GM18502 (cell line): ENCODE data around the gene DCAF17.
"Not testable (repeated sequence)": the region's sequence is repeated elsewhere in the genome, so short reads cannot be mapped to it uniquely, and the experiment has no call there.

Source experiments
- ATAC-seq: cut with Tn5 transposase; IDR thresholded peaks from one replicate; pipeline ENCODE4 v1.9.1; 2021; ENCODE audit warnings: mild to moderate bottlenecking; ENCODE audit not compliant: unreplicated experiment, poor library complexity

The DCAF17 gene

GRCh38 chr2:171505374-171505773 lies 71.3 kb downstream of the DCAF17 start:
- no peak for ATAC-seq

- peak; percentile 80 for ATAC-seq
Measured at GRCh38 chr2:171509945-171510731, 76.1 kb downstream of the DCAF17 start.

- ATAC-seq: no peak
Measured at GRCh38 chr2:171512014-171512413, 78.0 kb downstream of the DCAF17 start.

GRCh38 chr2:171512683-171513195 lies 78.7 kb downstream of the DCAF17 start:
- ATAC-seq: no peak

- ATAC-seq: no peak
Measured at GRCh38 chr2:171513719-171514160, 79.7 kb downstream of the DCAF17 start.

- ATAC-seq: no peak
Measured at GRCh38 chr2:171514908-171515582, 81.0 kb downstream of the DCAF17 start.

GRCh38 chr2:171515672-171516298 lies 81.8 kb downstream of the DCAF17 start:
- ATAC-seq: no peak

GRCh38 chr2:171516793-171517192 lies 82.8 kb downstream of the DCAF17 start:
- no peak for ATAC-seq

GRCh38 chr2:171520471-171520870 lies 86.4 kb downstream of the DCAF17 start:
- no peak for ATAC-seq

GRCh38 chr2:171521361-171522051 lies 87.5 kb downstream of the DCAF17 start:
- no peak for ATAC-seq

GRCh38 chr2:171522052-171522787 lies 88.2 kb downstream of the DCAF17 start, which contains the start of gene CYBRD1:
Gene CYBRD1, plus strand, starts transcription at chr2:171522474. Its CDS starts 72 bp downstream, at chr2:171522546.
- peak; percentile 59 for ATAC-seq

GRCh38 chr2:171522788-171523087 lies 88.7 kb downstream of the DCAF17 start:
- peak; percentile 29 for ATAC-seq

GRCh38 chr2:171523088-171524017 lies 89.3 kb downstream of the DCAF17 start:
- peak; percentile 46 for ATAC-seq

GRCh38 chr2:171524018-171524401 lies 90.0 kb downstream of the DCAF17 start:
- ATAC-seq: no peak

- no peak for ATAC-seq
Measured at GRCh38 chr2:171529914-171530313, 95.9 kb downstream of the DCAF17 start.

GRCh38 chr2:171530378-171530777 lies 96.4 kb downstream of the DCAF17 start:
- no peak for ATAC-seq

GRCh38 chr2:171530859-171531258 lies 96.8 kb downstream of the DCAF17 start:
- not testable (repeated sequence) for ATAC-seq

GRCh38 chr2:171531291-171531690 lies 97.3 kb downstream of the DCAF17 start:
- no peak for ATAC-seq
